GM19025 (cell line): ENCODE data around the gene CRAT.
"Not testable (repeated sequence)": the region's sequence is repeated elsewhere in the genome, so short reads cannot be mapped to it uniquely, and the experiment has no call there.

ENCODE experiments used
- ATAC-seq: cut with Tn5 transposase; IDR thresholded peaks from one replicate; pipeline ENCODE4 v1.9.1; 2021; ENCODE audit warnings: mild to moderate bottlenecking, low read depth, moderate library complexity; ENCODE audit not compliant: unreplicated experiment

CRAT gene

DNA sequence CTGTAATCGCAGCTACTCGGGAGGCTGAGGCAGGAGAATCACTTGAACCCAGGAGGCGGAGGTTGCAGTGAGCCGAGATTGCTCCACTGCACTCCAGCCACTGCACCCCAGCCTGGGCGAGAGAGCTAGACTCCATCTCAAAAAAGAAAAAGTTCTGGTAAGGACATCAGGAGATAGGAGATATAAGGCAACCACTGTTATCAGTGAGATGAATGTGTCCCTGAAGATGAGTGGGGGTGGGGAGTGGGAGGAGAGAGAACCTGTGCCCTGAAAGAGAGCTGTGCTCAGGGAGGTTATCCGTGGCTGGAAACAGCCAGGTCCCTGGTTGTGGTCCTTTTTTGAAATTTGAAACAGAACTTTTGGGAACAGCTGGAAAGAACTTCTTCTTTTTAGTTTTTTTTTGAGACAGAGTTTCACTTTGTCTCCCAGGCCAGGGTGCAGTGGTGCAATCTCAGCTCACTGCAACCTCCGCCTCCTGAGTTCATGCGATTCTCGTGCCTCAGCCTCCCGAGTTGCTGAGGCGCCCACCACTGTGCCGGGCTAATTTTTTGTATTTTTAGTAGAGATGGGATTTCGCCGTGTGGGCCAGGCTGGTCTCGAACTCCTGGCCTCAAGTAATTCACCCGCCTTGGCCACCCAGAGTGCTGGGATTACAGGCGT lies 3.2 kb upstream of the CRAT start:
- ATAC-seq, result no peak

DNA sequence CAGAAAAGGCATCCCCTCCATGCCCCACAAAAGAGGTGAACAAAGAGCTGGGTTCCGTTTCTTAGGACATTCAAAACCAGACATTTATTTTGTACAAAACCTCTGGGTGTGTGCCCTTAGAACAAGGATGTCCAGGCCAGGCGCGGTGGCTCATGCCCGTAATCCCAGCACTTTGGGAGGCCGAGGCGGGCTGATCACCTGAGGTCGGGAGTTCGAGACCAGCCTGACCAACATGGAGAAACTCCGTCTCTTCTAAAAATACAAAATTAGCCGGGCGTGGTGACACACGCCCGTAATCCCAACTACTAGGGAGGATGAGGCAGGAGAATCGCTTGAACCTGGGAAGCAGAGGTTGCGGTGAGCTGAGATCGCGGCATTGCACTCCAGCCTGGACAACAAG lies 1.9 kb upstream of the CRAT start:
- not testable (repeated sequence) for ATAC-seq

DNA sequence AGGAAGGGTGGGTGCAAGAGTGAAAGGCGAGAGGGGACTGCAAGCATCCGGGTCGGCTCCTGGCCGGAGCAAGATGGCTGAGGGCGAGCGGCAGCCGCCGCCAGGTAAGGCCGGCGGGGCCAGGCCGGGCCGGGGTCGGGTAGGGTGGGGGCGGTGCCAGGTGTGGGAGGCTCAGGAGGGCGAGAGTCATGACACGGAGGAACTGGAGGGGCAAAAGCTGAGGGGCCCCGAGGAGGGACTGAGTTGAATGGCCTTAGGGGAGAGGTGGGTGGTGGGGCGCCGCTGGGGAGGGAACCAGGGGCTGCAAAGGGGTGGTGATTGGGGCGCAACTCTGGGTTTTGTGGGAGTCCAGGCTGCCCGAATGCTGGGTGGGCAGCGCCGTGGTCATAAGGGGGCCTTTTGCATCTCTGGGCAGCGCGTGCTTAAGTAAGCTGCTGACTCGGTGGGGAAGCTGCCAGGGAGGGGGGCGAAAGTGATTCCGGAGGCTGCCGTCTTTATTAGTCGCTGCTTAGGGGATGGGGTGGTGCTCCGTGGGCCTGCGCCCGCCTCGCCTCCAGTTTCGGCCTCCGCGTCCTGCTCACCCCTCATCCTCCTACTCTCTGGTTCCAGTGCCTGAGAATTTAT lies 1.0 kb upstream of the CRAT start:
- ATAC-seq, result no peak

DNA sequence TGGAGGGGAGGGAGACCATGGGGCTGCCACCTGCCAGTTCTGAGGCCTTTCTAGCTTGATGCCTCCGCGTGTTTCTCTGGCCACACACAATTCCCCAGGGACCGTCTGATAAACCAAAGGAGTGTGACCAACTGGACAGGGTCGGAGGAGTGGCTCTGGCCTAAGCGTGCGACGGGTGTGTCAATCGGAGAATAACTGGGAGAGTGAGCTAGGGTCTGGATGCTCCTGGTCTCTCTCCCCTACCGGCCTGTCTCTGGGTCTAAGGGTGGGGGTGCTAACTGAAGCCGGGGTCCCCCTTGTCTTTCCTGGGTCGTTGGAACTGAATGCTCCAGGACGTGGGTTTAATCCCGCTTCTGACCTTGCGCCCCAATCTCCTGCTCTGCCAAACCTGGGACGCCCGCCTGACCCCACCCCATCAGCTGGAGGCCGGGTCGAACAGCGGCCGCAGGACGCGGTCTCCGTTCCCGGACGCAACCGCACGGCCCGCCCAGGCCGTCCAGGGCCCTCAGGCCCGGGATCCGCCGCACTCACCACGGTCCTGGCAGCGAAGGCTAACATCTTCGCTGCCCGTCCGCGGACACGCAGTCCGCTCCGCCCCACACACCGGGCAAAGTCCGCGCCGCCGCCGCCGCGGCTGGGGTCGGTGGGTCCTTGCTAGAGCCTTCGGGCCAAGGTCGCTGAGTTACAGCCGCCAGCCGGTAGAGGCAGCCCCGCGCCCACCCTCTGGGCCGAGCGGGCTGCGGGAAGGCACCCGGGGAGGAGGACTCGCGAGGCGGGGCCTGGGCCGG lies 447 bp downstream of the CRAT start:
- ATAC-seq, result peak; percentile 3

DNA sequence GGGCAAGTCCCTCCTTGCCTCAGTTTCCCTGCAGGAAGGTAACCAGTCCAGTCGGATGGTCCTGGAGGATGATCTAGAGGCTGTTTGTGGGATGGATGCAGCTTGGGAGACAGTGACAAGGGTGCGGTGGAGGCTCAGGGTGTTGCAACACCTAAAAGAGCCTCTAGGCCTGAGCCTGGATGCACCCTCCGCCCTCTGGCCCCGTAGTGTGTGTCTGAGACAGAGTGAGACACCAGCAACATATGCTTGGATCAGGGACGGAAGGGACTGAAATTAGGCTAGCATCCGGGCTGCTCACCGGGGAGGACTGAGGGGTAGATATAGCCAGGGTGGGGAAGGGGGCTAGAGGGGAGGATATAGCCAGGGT lies 1.1 kb downstream of the CRAT start:
- ATAC-seq, result no peak

DNA sequence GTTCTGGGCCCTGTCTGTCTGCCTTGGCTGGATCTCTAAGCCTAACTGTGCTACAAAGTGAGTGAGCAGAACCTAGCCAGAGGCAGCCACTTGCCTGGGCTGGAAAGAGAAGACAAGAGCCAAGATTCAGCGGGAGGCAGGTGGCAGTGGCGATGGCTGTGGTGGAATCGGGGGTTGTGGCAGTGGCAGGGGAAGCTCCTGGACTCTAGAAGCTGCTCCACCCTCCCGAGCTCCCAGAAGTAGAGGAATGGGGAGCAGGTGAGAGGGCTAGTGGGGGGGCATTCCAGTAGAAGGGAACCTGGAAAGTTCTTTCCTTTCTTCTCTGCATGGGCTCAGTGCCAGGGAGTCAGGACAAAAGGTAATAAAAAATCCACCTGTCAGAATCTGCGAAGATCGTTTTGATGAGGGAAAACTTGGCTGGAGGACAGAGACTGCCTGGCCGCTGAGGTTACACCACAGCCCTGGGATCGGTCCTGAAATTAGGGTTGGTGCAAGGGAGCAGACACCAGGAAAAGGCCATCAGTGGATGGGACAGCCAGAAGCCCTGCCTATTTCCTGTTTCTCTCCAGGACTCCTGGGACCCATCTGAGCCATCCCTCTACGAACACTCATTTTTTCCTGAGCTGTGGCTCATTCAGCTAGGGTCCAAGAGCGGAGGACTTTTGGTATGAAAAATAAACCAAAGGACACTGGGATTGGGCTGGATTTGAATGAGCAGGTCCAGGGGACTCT lies 1.6 kb downstream of the CRAT start:
- ATAC-seq, result no peak

DNA sequence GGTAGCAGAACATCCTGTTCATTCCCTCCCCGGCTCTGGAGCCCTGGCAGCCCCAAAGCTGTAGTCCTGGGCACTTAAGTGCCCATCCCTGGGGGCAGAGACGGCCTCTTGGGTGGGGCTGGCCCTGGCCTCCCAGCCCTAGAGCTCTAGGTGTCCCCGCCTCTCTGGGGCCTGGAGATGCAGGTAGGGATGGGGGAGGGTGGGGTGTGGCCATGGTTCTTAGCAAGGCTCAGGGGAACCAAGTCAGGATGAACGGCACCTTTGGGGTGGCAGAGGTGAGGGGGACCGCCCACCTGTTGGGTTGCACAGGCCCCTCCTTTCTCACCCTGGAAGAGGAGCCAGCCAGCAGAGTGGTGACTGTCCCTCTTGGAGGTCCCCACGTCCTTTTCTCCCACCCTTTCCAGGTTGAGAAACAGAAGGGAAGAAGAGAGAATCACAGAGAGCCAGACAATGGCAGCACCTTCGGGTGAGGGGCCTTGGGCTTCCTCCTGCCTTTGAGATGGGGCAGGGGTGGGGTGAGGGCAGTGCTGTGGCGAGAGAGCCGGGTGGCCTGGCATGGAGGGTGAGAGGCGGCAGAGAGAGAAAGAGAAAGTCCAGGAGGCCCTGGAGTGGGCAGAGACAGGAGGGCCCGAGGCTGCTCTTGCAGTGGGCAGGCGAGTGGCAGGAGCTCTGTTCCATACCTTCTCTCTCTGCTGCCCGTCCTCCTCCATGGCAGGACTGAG lies 2.3 kb downstream of the CRAT start:
- no peak for ATAC-seq

DNA sequence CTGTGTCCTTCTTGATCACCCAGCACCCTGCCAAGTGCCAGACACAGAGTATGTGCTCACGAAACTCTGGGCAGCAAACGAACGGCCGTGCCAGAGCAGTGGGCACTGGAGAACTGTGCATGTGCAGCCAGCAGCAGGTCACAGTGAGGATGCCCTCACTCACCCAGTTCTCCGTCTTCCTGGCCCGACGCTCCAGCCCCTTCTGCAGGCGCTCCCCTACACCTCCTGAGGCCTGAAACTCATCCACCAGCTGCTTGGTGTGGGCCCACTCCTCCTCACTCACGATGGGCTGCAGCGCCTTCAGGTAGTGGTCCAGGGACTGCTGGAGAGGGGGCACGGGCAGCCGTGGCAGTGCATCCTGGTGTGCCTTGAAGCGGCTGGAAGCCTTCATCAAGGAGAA lies 2.9 kb downstream of the CRAT start:
- ATAC-seq, result no peak

DNA sequence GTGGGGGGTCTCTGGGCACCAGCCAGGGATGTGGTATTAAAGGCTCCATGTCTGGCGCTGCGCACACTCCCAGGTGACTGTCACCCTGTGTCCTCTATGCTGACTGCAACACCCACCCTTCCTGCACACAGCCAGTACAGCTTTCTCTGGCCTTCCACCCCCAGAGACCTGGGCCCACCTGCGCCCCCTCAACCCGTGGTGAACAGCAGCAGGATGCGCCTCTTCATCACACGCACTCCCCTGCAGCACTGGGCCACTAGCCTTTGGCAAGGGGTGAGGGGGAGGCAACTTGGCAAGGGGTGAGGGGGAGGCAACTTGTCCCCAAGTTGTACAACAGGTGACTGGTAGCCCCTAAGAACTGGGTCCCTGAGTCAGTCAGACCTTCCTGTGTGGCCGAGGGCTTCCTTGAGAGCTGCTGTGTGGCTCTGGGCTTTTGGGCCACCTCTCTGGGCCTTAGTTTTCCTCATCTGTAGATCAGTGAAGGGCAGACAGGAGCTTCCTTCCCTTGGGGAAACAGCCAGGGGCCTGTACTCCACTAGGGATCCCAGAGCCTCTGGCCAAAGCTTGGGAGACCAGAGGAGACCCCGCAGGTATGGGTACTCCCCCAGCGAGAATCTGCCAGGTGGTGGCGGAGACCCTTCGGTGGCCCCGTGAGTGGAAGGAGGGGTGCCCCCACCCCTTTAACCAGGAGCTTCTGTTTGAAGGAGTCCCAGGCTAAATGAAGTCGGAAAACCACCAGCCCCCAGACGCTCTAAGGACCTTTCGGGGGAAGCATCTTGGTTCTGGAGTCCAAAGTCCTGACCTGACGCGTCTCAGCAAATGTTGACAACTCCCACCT lies 4.5 kb downstream of the CRAT start:
- ATAC-seq, result no peak

DNA sequence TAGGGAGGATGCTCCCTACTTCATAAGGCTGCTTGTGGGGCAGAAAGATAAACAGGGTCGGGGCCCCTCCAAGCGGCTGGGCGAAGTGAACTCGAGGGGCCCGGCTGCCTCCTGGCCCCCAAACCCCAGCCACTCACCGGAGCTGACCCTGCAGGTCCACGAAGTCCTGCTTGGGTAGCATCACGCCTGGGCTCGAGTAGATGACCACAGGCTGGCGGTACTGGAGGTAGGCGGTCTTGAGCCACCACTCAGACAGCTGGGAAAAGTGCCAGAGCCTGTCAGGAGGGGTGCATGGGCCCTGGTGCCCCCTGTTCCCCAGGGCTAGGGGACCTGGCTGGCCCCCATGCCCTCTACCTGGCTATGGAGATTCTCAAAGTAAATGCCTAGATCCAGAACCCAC lies 6.5 kb downstream of the CRAT start:
- no peak for ATAC-seq

DNA sequence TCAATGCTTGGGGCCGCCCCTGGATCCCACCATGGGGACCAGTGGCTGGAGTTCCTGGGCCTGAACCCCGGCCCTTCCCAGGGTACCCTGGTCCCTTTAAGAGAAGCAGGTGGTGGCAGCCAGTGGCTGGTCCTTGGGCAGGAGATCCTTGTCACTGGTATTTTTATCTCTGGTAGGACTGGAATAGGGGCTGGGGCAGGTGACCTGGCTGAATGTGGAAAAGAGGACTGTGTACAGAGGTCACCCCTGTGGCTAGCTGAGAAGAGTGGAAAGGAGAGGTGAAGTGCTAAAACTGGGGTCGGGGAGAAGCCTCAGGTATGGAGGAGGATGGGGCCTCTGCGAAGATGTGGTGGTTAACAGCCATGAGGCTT lies 7.0 kb downstream of the CRAT start:
- ATAC-seq, result no peak

DNA sequence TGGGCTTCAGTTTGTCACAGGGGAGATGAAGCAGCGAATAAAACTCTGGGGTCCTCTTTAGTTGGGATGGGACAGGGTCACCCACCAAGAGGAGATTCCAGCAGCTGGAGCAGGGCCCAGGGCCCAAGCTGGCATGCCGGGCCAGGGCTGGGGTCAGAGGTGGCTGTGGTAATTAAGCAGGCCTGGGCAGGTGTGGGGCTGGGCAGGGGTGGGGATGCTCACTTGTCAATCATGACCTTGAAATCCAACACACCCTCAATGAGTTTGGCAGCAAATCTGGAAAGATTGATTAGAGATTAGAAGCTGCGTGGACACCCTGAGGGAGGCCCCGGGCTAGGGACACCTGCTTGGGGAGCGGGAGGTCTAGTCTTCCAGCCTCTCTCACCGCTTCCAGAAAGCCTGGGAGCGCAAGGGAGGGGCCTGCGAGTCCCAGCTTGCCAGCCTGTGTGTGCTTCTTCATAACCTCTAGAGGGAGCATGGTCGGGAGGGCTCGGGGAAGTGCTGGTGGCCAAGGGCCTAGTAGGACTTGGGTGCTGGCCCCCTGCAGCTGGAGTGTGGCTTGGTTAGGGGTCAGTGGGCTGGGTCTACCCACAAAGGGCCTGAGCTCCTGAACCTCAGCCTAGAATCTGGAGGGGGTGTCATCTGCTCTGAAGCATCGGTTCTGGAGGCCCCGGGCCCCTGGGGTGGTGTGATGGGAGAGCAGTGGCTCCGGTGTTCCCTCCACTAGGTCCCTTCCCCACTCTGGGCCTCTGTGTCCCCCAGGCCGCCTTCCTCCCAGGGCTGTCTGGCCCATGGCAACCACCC lies 7.6 kb downstream of the CRAT start:
- no peak for ATAC-seq

DNA sequence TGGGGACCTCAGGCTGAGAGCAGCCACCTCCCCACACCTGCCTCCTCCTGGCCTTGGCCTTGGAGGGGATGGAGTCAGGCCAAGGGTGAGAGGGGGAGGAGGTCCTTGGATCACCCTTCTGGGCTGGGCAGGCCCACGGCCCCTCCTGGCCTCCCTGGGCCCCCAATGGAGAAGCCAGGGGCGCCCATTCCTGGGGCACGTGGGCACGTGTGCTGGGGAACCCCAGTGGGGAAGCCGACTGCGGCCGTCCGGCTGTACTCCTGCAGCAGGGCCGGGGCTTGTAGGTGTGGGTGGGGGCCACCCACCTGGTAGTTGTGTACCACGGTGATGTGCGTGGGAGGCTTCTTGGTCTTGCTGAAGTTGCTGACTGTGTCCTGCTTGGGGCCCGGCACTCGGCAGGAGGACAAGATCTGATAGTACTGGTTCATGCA lies 8.5 kb downstream of the CRAT start:
- ATAC-seq, result no peak

DNA sequence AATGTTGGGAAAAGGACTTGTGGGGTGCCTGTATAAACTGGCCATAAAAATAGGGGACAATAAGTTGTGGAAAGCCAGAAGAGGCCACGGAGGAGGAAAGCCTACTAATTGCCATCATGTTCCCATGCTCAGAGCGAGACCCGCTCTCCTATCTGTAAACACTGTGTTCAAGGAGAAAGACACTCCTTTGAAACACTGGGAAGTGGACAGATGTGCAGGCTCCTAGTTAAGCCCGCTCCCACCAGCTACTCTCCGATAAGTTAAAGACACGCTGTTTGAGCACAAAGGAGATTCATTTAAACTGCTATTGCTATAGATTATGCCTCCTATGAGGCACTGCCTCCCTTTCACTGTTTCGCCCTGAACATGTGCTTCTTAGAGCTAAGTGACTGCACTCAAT lies 9.3 kb downstream of the CRAT start:
- ATAC-seq, result no peak

DNA sequence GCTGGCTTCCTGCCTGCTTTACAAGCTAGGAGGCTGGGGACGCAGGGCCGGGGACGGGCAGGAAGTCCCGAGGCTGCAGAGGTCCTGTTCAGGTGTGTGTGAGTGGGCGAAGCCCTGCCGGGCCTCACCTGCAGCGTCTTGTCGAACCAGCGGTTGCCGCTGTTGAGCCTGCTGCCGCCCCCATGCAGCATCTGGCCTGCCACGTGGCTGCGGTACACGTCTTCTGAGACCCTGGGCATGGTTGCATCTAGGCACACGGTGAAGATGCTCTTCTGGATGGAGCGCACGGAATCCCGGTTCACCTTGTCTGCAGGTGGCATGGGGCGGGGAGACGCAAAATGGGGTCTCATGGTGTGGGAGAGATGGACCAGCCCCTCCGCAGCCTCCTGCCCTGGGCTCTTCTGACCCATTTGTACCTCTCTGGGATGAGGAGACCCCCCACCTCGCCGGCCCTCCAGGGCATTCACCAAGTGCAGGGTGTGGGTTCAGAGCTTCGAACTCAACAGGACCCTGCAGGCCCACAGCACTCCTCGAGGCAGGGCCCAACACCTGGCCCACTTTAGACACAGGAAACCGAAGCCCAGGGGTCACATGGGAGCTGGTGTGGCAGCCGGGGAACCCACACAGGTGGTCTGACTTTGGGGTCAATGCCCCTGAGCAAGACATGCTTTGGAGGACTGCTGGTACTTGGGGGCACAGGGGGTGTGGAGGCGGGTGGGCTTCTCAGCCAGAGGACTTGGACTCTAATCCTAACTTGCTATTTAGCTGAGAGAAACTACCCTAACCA lies 10.0 kb downstream of the CRAT start:
- ATAC-seq, result no peak

DNA sequence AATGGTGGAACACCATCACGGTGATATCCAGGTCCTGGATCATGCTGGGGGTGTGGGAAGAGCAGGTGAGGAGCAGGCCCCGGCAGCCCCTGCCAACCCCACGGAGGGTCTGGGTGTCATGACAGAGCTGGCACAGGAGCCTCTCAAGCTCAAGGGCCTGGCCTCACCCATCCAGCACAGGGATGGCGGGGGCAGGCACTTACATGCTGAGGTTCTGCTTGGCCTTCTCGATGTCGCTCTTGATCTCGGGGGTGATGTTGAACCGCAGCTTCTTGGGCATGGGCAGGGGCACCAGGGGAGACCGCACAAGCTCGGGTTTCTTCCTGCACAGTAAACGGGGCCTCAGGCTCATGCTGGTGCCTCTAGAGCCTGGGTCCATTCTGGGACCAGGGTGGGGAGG lies 12.3 kb downstream of the CRAT start:
- no peak for ATAC-seq

DNA sequence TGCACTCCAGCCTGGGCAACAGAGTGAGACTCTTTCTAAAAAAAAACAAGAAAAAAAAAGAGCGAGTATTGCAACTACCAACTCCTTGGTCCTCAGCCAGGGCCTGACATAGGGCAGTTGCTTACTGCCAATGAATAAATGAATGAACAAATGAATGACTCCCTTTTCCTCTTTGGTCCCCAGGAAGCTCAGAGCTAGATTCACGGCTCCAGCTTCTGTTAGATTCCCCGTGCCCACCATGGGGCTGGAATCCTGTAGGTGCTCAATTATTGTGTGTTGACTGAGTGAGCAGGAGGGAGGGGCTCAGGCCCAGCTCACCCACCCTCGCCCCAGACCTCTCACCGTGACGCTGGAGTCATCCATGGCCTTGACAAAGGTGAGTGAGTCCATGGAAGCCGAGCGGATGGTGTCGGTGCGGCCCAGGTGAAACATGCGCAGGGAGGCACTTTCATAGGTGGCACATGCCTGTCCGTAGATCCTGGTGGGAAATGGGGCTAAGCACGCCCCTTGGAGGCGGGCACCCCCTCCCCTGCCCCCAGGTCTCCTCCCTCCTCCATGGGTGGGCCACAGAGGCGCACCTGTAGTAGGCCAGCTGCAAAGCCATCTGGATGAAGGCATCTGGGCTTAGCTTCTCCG lies 12.8 kb downstream of the CRAT start:
- ATAC-seq, result no peak

DNA sequence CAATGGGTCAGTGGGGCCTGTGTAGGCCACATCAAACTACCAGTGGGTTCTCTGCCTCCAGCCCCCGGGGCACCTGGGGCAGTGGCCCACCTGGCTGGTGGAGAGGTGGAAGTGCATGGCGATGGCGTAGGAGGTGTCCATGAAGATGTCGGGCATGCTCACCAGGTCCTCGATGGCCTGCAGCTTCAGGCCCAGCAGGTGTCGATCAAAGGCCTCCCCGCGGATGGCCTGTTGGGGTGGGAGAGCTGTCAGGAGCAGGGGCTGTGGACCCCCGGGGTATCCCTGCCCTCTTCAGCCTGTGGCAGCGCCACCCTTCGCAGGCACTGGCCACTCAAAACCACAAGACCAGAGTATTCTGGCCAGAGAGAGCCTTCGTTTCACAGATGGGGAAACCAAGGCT lies 14.7 kb downstream of the CRAT start:
- ATAC-seq, result no peak
